Mesendoderm (in vitro differentiated cells): Measurements from ENCODE around the gene GRIK2.

ENCODE experiments used
- DNase-seq: peaks from one replicate; pipeline ENCODE4 v3.0.0; 2013
- H2AK5ac ChIP-seq: 2 replicates; pipeline ENCODE4 v1.6.1; 2013; ENCODE audit warnings: low read length, inconsistent platforms
- H2BK120ac ChIP-seq: 2 replicates; pipeline ENCODE4 v1.6.1; 2013; ENCODE audit warnings: low read depth, mild to moderate bottlenecking, low read length, moderate library complexity, mixed read lengths
- H2BK15ac ChIP-seq: replicated peaks from 2 replicates; pipeline ENCODE4 v1.6.1; 2013; ENCODE audit warnings: low read depth, mild to moderate bottlenecking, moderate library complexity
- H2BK5ac ChIP-seq: 2 replicates; pipeline ENCODE4 v1.6.1; 2013; ENCODE audit warnings: low read length, inconsistent platforms
- H3K18ac ChIP-seq: 2 replicates; pipeline ENCODE4 v1.6.1; 2013; ENCODE audit warnings: mild to moderate bottlenecking, low read length, mixed read lengths
- H3K23ac ChIP-seq: one replicate; pipeline ENCODE4 v1.6.1; 2013; ENCODE audit warnings: low read length
- H3K27ac ChIP-seq: 2 replicates; pipeline ENCODE4 v1.5.1; 2013; ENCODE audit warnings: low read depth, mild to moderate bottlenecking, inconsistent platforms, low read length, moderate library complexity
- H3K27me3 ChIP-seq: 2 replicates; pipeline ENCODE4 v1.6.1; 2013; ENCODE audit warnings: low read length, control low read depth, mild to moderate bottlenecking, inconsistent platforms; ENCODE audit not compliant: insufficient read depth, poor library complexity
- H3K36me3 ChIP-seq: 2 replicates; pipeline ENCODE4 v1.6.1; 2013; ENCODE audit warnings: low read length, inconsistent platforms; ENCODE audit not compliant: control insufficient read depth, insufficient read depth
- H3K4ac ChIP-seq: one replicate; pipeline ENCODE4 v1.6.1; 2013; ENCODE audit warnings: low read depth, mild to moderate bottlenecking, low read length, moderate library complexity
- H3K4me1 ChIP-seq: 2 replicates; pipeline ENCODE4 v1.6.1; 2013; ENCODE audit warnings: low read depth, low read length, inconsistent platforms; ENCODE audit not compliant: control insufficient read depth
- H3K4me2 ChIP-seq: 2 replicates; pipeline ENCODE4 v1.6.1; 2013; ENCODE audit warnings: low read length
- H3K4me3 ChIP-seq: 2 replicates; pipeline ENCODE4 v1.5.1; 2013; ENCODE audit warnings: mild to moderate bottlenecking, low read length
- H3K56ac ChIP-seq: one replicate; pipeline ENCODE4 v1.6.1; 2013; ENCODE audit warnings: low read length
- H3K79me1 ChIP-seq: 2 replicates; pipeline ENCODE4 v1.6.1; 2013; ENCODE audit warnings: low read length, inconsistent platforms
- H3K79me2 ChIP-seq: 2 replicates; pipeline ENCODE4 v1.6.1; 2013; ENCODE audit warnings: mild to moderate bottlenecking, low read length; ENCODE audit not compliant: control insufficient read depth, insufficient read depth
- H3K9ac ChIP-seq: 2 replicates; pipeline ENCODE4 v1.6.1; 2013; ENCODE audit warnings: low read length, inconsistent platforms
- H4K5ac ChIP-seq: one replicate; pipeline ENCODE4 v1.6.1; 2013; ENCODE audit warnings: low read length
- H4K8ac ChIP-seq: one replicate; pipeline ENCODE4 v1.6.1; 2013; ENCODE audit warnings: low read depth, mild to moderate bottlenecking, control low read depth, low read length, moderate library complexity
- WGBS: extraction: QIAGEN DNeasy Blood & Tissue Kit; methylation state at CpG from one replicate; pipeline ENCODE4 v1.1.7; 2013; ENCODE audit warnings: low lambda C conversion rate, missing lambda C conversion rate; ENCODE audit not compliant: insufficient coverage; ENCODE audit errors: extremely low coverage; 5-methylcytosine and 5-hydroxymethylcytosine counted together

The GRIK2 gene

DNA sequence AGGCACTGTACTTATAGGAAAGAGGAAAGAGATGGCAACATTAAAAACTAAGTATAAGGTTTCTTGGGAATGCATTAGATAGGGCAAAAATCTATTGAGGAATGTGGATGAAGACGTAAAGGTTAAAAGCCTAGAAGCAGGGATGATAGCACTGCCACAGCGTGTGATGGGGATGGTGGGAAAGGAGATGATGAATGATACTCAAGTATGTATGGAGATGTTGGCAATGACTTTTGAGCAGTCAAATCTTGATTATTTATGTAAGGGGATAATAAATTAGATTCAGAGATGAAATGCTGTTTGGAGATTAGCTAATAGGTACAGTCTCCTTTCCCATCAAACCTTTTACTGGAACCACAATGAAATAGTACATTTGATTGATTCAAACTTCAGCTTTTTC, 432.8 kb downstream of the GRIK2 start:
- no peak overlapping the region for H2BK5ac ChIP-seq
- H2BK15ac ChIP-seq: no peak overlapping the region
- H2BK120ac ChIP-seq: no peak overlapping the region
- H3K27me3 ChIP-seq: no peaks in the 10 kb centered on the region
- no peak overlapping the region for H3K4me2 ChIP-seq
- no peak overlapping the region for H4K5ac ChIP-seq
- no peak overlapping the region for H4K8ac ChIP-seq
- H3K18ac ChIP-seq: no peak overlapping the region
- H3K9ac ChIP-seq: no peak overlapping the region
- no peak overlapping the region for H3K56ac ChIP-seq
- no peaks in the 10 kb centered on the region for H3K4me1 ChIP-seq
- H3K79me2 ChIP-seq: no peaks in the 10 kb centered on the region
- H2AK5ac ChIP-seq: no peak overlapping the region
- no peaks in the 10 kb centered on the region for H3K79me1 ChIP-seq
- no peak overlapping the region for H3K4ac ChIP-seq
- WGBS: no CpG with 5 or more reads among the region's 2 CpGs
- no peak overlapping the region for H3K23ac ChIP-seq
- no peak for DNase-seq
- no peak overlapping the region for H3K27ac ChIP-seq
- H3K4me3 ChIP-seq: no peak overlapping the region
- H3K36me3 ChIP-seq: no peaks in the 10 kb centered on the region

DNA sequence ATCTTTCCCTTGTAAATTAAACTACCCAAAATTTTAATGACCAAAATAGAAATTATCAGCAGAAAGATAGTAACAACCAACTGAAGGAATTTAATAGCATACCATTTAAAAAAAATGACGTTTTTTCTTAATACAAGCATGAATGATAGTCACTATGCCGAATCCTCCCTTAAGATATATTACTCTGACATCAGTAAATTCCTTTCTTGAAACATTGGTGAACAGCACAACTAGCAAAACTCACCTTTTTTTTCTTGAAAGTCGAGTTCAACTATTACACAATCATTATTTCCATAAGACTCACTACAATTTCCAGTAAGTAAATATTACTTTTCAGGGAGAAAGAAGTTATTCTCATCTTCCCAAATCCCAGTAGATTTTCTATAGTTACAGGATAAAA, 433.2 kb downstream of the GRIK2 start:
- H3K27ac ChIP-seq: no peak overlapping the region
- no peak overlapping the region for H2BK15ac ChIP-seq
- no peak for DNase-seq
- no peaks in the 10 kb centered on the region for H3K27me3 ChIP-seq
- no peak overlapping the region for H3K4me3 ChIP-seq
- no peaks in the 10 kb centered on the region for H3K36me3 ChIP-seq
- no peak overlapping the region for H2AK5ac ChIP-seq
- no peak overlapping the region for H3K4ac ChIP-seq
- WGBS: no CpG with 5 or more reads among the region's 3 CpGs
- no peak overlapping the region for H3K9ac ChIP-seq
- no peak overlapping the region for H4K8ac ChIP-seq
- H3K4me1 ChIP-seq: no peaks in the 10 kb centered on the region
- no peak overlapping the region for H2BK120ac ChIP-seq
- H3K23ac ChIP-seq: no peak overlapping the region
- no peak overlapping the region for H2BK5ac ChIP-seq
- H3K4me2 ChIP-seq: no peak overlapping the region
- H4K5ac ChIP-seq: no peak overlapping the region
- H3K79me2 ChIP-seq: no peaks in the 10 kb centered on the region
- H3K79me1 ChIP-seq: no peaks in the 10 kb centered on the region
- H3K56ac ChIP-seq: no peak overlapping the region
- no peak overlapping the region for H3K18ac ChIP-seq

DNA sequence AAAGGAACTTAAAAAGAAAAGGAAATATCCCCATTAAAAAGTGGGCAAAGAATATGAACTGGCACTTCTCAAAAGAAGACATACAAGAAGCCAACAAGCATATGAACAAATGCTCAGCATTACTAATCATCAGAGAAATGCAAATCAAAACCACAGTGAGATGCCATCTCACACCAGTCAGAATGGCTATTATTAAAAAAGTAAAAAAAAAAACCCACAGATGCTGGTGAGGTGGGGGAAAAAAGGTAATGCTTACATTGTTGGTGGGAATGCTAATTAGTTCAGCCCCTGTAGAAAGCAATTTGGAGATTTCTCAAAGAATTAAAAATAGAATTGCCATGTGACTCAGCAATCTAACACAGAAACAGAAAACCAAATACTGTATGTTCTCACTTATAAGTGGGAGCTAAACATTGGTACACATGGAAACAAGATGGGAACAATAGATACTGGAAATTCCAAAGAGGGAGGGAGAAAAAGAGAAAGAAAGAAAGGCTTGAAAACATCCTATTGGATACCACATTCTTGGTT, 437.1 kb downstream of the GRIK2 start:
- Histone ChIP-seq H3K18ac (no peak overlapping the region), H3K4ac (no peak overlapping the region), H3K23ac (no peak overlapping the region), H2BK120ac (no peak overlapping the region), H3K27me3 (no peaks in the 10 kb centered on the region), H3K4me1 (no peaks in the 10 kb centered on the region), H3K79me1 (no peaks in the 10 kb centered on the region), H4K5ac (no peak overlapping the region), H3K9ac (no peak overlapping the region), H3K36me3 (no peaks in the 10 kb centered on the region), H4K8ac (no peak overlapping the region), H3K4me3 (no peak overlapping the region), H3K4me2 (no peak overlapping the region), H3K56ac (no peak overlapping the region), H2AK5ac (no peak overlapping the region), H2BK15ac (no peak overlapping the region), H2BK5ac (no peak overlapping the region), H3K27ac (no peak overlapping the region), H3K79me2 (no peaks in the 10 kb centered on the region)
- DNase-seq: peak; percentile 6

DNA sequence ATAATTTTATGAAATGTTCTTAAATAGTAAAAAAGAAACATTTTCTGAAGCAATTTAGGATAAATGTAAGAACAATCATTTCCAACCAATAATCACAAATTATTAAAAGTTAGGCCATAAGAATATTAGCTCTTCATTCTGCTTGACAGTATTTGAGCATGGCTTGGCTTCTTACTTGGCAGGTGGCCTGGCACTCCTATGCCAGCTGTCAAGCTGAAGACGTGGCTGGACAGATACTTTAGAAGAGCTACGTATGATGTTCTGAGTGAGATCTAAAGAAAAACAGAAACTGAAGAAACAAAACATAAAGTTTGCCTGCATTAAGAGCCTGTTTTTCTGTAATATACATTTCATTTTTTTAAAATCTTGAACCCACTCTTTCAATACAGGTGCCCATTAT, 438.9 kb downstream of the GRIK2 start:
- Histone ChIP-seq H3K79me1 (no peaks in the 10 kb centered on the region), H2AK5ac (no peak overlapping the region), H3K4me1 (no peaks in the 10 kb centered on the region), H2BK15ac (no peak overlapping the region), H3K9ac (no peak overlapping the region), H2BK5ac (no peak overlapping the region), H3K56ac (no peak overlapping the region), H3K79me2 (no peaks in the 10 kb centered on the region), H3K23ac (no peak overlapping the region), H2BK120ac (no peak overlapping the region), H3K4ac (no peak overlapping the region), H3K36me3 (no peaks in the 10 kb centered on the region), H4K8ac (no peak overlapping the region), H3K27me3 (no peaks in the 10 kb centered on the region), H4K5ac (no peak overlapping the region), H3K4me3 (no peak overlapping the region), H3K18ac (no peak overlapping the region), H3K4me2 (no peak overlapping the region), H3K27ac (no peak overlapping the region)
- no peak for DNase-seq
- WGBS: no CpG with 5 or more reads among the region's 2 CpGs

DNA sequence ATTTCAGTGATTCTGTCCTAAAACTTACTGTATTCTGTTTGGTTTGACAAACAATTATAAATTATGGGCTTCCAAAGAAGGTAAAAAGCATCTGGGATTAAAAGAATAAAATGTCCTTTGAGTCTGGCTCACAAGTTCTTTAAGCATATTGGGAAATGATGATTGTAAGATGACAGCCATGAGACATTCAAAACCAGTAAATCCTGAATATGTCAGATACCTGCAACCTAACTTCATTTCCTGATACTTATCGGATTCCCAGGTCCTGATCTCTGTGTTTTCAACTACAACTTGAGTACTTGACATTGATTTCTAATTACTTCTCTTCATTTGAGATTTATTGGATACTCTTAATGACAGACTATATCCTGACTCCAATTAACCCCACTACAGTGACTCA, 446.6 kb downstream of the GRIK2 start:
- Histone ChIP-seq H3K4ac (no peak overlapping the region), H3K23ac (no peak overlapping the region), H3K36me3 (no peaks in the 10 kb centered on the region), H2BK120ac (no peak overlapping the region), H3K27me3 (no peaks in the 10 kb centered on the region), H3K9ac (no peak overlapping the region), H2BK5ac (no peak overlapping the region), H3K79me1 (no peaks in the 10 kb centered on the region), H3K79me2 (no peaks in the 10 kb centered on the region), H3K4me2 (no peak overlapping the region), H4K8ac (no peak overlapping the region), H3K18ac (no peak overlapping the region), H3K56ac (no peak overlapping the region), H4K5ac (no peak overlapping the region), H3K27ac (no peak overlapping the region), H2BK15ac (no peak overlapping the region), H3K4me3 (no peak overlapping the region), H2AK5ac (no peak overlapping the region), H3K4me1 (no peaks in the 10 kb centered on the region)
- no CpG with 5 or more reads among the region's 1 CpG for WGBS
- no peak for DNase-seq

DNA sequence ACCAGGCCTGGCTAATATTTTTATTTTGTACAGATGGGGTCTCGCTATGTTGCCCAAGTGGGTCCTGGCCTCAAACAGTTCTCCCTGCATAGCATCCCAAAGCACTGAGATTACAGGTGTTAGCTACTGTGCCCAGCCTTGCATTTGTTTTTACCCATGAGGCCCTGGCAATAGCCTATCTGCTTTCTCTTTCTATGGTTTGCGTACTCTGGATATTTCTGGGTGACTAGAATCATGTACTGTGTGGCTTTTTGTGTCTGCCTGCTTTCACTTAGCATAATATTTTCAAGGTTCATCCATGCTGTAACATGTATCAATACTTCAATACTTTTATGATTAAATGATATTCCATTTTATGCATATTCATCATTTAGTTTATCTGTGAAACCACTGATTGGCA, 451.7 kb downstream of the GRIK2 start:
- no CpG with 5 or more reads among the region's 2 CpGs for WGBS
- no peak overlapping the region for H2AK5ac ChIP-seq
- no peak overlapping the region for H3K4ac ChIP-seq
- no peak overlapping the region for H4K5ac ChIP-seq
- H3K4me2 ChIP-seq: no peak overlapping the region
- no peak overlapping the region for H2BK15ac ChIP-seq
- H3K36me3 ChIP-seq: no peaks in the 10 kb centered on the region
- H3K4me1 ChIP-seq: no peaks in the 10 kb centered on the region
- H3K23ac ChIP-seq: no peak overlapping the region
- H3K79me1 ChIP-seq: no peaks in the 10 kb centered on the region
- no peak overlapping the region for H2BK120ac ChIP-seq
- H3K79me2 ChIP-seq: no peaks in the 10 kb centered on the region
- no peak overlapping the region for H3K27ac ChIP-seq
- H3K9ac ChIP-seq: no peak overlapping the region
- H4K8ac ChIP-seq: no peak overlapping the region
- no peak overlapping the region for H3K18ac ChIP-seq
- DNase-seq: no peak
- no peak overlapping the region for H3K4me3 ChIP-seq
- H2BK5ac ChIP-seq: no peak overlapping the region
- H3K27me3 ChIP-seq: no peaks in the 10 kb centered on the region
- H3K56ac ChIP-seq: no peak overlapping the region
